Measurements from ENCODE around the gene ITIH3.

GRCh38 chr3:52849656-52850055 is 55.1 kb downstream of the ITIH3 start:
- no peak for TF ChIP-seq CTCF (IDR thresholded peaks at IDR 0.05; ENCODE audit: poor library complexity)
- TF ChIP-seq EZH2 (IDR thresholded peaks at IDR 0.05; ENCODE audit: borderline replicate concordance), result no peak
- TF ChIP-seq EZH2phosphoT487 (IDR thresholded peaks at IDR 0.05; ENCODE audit: low read depth, severe bottlenecking, unreplicated experiment), result no peak
